ENCODE data around the gene CCL13. TPM values are rescaled to one million over a fixed set of nuclear protein-coding genes. Genes with fewer than 3 reads are reported as not detected.

Gene CCL13
- total RNA-seq, 1 donor from 2014 or later: not detected

- Mint-ChIP-seq H3K27me3 (peaks cover 32% of the 10 kb centered on the region), H3K4me3 (no peak overlapping the region), H3K9me3 (no peaks in the 10 kb centered on the region), H3K36me3 (no peaks in the 10 kb centered on the region), H3K4me1 (ENCODE audit: unreplicated experiment) (no peaks in the 10 kb centered on the region), H3K27ac (no peak overlapping the region)
- TF ChIP-seq CTCF (conservative IDR thresholded peaks at IDR 0.05): no peak
- no peak for DNase-seq (ENCODE audit: extremely low spot score, unreplicated experiment)
Observed at GRCh38 chr17:34352191-34352590, 4.1 kb upstream of the CCL13 start.

GRCh38 chr17:34354637-34355036, 1.6 kb upstream of the CCL13 start:
- DNase-seq (ENCODE audit: extremely low spot score, unreplicated experiment): no peak
- TF ChIP-seq CTCF (conservative IDR thresholded peaks at IDR 0.05): no peak
- Mint-ChIP-seq H3K4me1 (ENCODE audit: unreplicated experiment) (no peaks in the 10 kb centered on the region), H3K27ac (no peak overlapping the region), H3K4me3 (no peak overlapping the region), H3K9me3 (no peaks in the 10 kb centered on the region), H3K36me3 (no peaks in the 10 kb centered on the region), H3K27me3 (peaks cover 23% of the 10 kb centered on the region)

GRCh38 chr17:34357398-34357797, 1.1 kb downstream of the CCL13 start:
- Mint-ChIP-seq H3K9me3 (no peaks in the 10 kb centered on the region), H3K4me1 (ENCODE audit: unreplicated experiment) (no peaks in the 10 kb centered on the region), H3K4me3 (no peak overlapping the region), H3K27ac (no peak overlapping the region), H3K36me3 (no peaks in the 10 kb centered on the region), H3K27me3 (peaks cover 27% of the 10 kb centered on the region)
- no peak for TF ChIP-seq CTCF (conservative IDR thresholded peaks at IDR 0.05)
- DNase-seq (ENCODE audit: extremely low spot score, unreplicated experiment): no peak

- H3K4me1 Mint-ChIP-seq (ENCODE audit: unreplicated experiment): no peaks in the 10 kb centered on the region
- H3K4me3 Mint-ChIP-seq: no peak overlapping the region
- H3K36me3 Mint-ChIP-seq: no peaks in the 10 kb centered on the region
- DNase-seq (ENCODE audit: extremely low spot score, unreplicated experiment): peak; percentile 51
- no peak overlapping the region for H3K27ac Mint-ChIP-seq
- TF ChIP-seq CTCF (conservative IDR thresholded peaks at IDR 0.05): no peak
- no peaks in the 10 kb centered on the region for H3K9me3 Mint-ChIP-seq
- peaks cover 35% of the 10 kb centered on the region for H3K27me3 Mint-ChIP-seq
Observed at GRCh38 chr17:34358631-34359030, 2.4 kb downstream of the CCL13 start.

- H3K36me3 Mint-ChIP-seq: no peaks in the 10 kb centered on the region
- peak; percentile 49 for DNase-seq (ENCODE audit: extremely low spot score, unreplicated experiment)
- H3K27ac Mint-ChIP-seq: no peak overlapping the region
- no peak for TF ChIP-seq CTCF (conservative IDR thresholded peaks at IDR 0.05)
- H3K9me3 Mint-ChIP-seq: no peaks in the 10 kb centered on the region
- no peak overlapping the region for H3K4me3 Mint-ChIP-seq
- no peaks in the 10 kb centered on the region for H3K4me1 Mint-ChIP-seq (ENCODE audit: unreplicated experiment)
- H3K27me3 Mint-ChIP-seq: peaks cover 45% of the 10 kb centered on the region
Observed at GRCh38 chr17:34360601-34361270, 4.5 kb downstream of the CCL13 start.
